HCT116 (cell line): ENCODE results near the gene ACSF2. TPM values are rescaled to one million over a fixed set of nuclear protein-coding genes. Genes with fewer than 3 reads are reported as not detected.

Experiments used
- ATAC-seq: fragments of 200-7000 bp; cut with Tn5 transposase; 2 replicates; pipeline ENCODE4 v1.9.1; 2020; ENCODE audit warnings: mild to moderate bottlenecking, moderate library complexity
- BruUV-seq: library from RNA; stranded (reverse); fragments of 400-500 nt; replicated peaks from 2 replicates; lab custom pipeline; 2021; lab: Mats Ljungman, UMichigan
- CTCF ChIA-PET: fragments of 300-600 bp; sonication (Branson Sonifier 250); formaldehyde crosslinking; loops from one replicate; lab custom pipeline; 2021; ENCODE audit warnings: antibody characterized with exemption; lab: Charles Lee
- POLR2A ChIA-PET: fragments of 300-600, 350-600 bp; sonication (Branson Sonifier 250); formaldehyde crosslinking; loops from one replicate; lab custom pipeline; 2021; ENCODE audit warnings: antibody characterized with exemption; lab: Charles Lee
- RAD21 ChIA-PET, 2 experiments: fragments of 300-600 bp; sonication (Branson Sonifier 250); formaldehyde crosslinking; loops; one replicate each; lab custom pipeline; 2023; ENCODE audit warnings: low total read pairs in 2 of 2; ENCODE audit not compliant: uncharacterized antibody in 2 of 2, unreplicated experiment in 2 of 2, low non-redundant PET in 1 of 2; lab: Charles Lee
- DNase-seq: peaks from one replicate; pipeline ENCODE4 v3.0.0-alpha.2; 2010; ENCODE audit warnings: low read depth, low spot score
- H2AFZ ChIP-seq: fragments of 200-600 bp; shearing (Covaris generic), sonication (generic); 2 replicates; pipeline ENCODE4 v1.6.1; 2017; ENCODE audit warnings: low read depth, mixed run types, mixed read lengths, antibody characterized with exemption, low read length; ENCODE audit not compliant: poor library complexity, severe bottlenecking
- H3K27ac ChIP-seq: 2 replicates; pipeline ENCODE4 v1.5.1; 2012; ENCODE audit warnings: low read depth, low read length
- H3K27me3 ChIP-seq: fragments of 200-600 bp; sonication (generic); 2 replicates; pipeline ENCODE4 v1.6.1; 2016; ENCODE audit warnings: mixed run types, low read length, mixed read lengths; ENCODE audit not compliant: insufficient read depth
- H3K36me3 ChIP-seq, 2 experiments: fragments of 200-500 bp in 1 of 2; fragments of 200-600 bp in 1 of 2; sonication (Bioruptor generic) in 1 of 2; sonication (generic) in 1 of 2; 2 replicates each; pipeline versions ENCODE4 v1.5.1 to v1.6.1; 2014 to 2016; ENCODE audit warnings: low read length in 2 of 2, inconsistent platforms in 1 of 2, mixed read lengths in 1 of 2, mixed run types in 1 of 2; ENCODE audit not compliant: insufficient read depth in 2 of 2, control insufficient read depth in 1 of 2
- H3K4me1 ChIP-seq, 2 experiments: fragments of 200-600 bp in 1 of 2; sonication (generic) in 1 of 2; 2 replicates each; pipeline versions ENCODE4 v1.5.1 to v1.6.1; 2012 to 2017; ENCODE audit warnings: low read length in 2 of 2, inconsistent platforms in 1 of 2, mild to moderate bottlenecking in 1 of 2, mixed read lengths in 1 of 2, mixed run types in 1 of 2, moderate library complexity in 1 of 2; ENCODE audit not compliant: insufficient read depth in 2 of 2, control insufficient read depth in 1 of 2
- H3K4me2 ChIP-seq: fragments of 200-600 bp; sonication (generic); 2 replicates; pipeline ENCODE4 v1.6.1; 2017; ENCODE audit warnings: mixed run types, low read length, mixed read lengths
- H3K4me3 ChIP-seq, 2 experiments: fragments of 200-600 bp in 1 of 2; sonication (generic) in 1 of 2; replicated peaks in 1 of 2; 2 replicates each; pipeline ENCODE4 v1.5.1; 2011 to 2016; ENCODE audit warnings: low read length in 2 of 2, control low read depth in 1 of 2, low read depth in 1 of 2, mild to moderate bottlenecking in 1 of 2, mixed read lengths in 1 of 2, mixed run types in 1 of 2
- H3K79me2 ChIP-seq: fragments of 200-600 bp; sonication (generic); 2 replicates; pipeline ENCODE4 v1.6.1; 2017; ENCODE audit warnings: mild to moderate bottlenecking, mixed run types, low read length, moderate library complexity, mixed read lengths; ENCODE audit not compliant: insufficient read depth
- H3K9ac ChIP-seq: fragments of 200-600 bp; sonication (generic); 2 replicates; pipeline ENCODE4 v1.6.1; 2016; ENCODE audit warnings: low read length, mixed read lengths
- H3K9me2 ChIP-seq: fragments of 200-600 bp; sonication (generic), shearing (Covaris generic); 2 replicates; pipeline ENCODE4 v1.6.1; 2017; ENCODE audit warnings: mixed run types, mild to moderate bottlenecking, moderate library complexity; ENCODE audit not compliant: insufficient read depth
- H3K9me3 ChIP-seq, 2 experiments: fragments of 200-500 bp in 1 of 2; fragments of 200-600 bp in 1 of 2; sonication (Bioruptor generic) in 1 of 2; sonication (generic) in 1 of 2; 2 replicates each; pipeline ENCODE4 v1.6.1; 2014 to 2017; ENCODE audit warnings: low read length in 2 of 2, mixed read lengths in 2 of 2, inconsistent platforms in 1 of 2, low read depth in 1 of 2, mild to moderate bottlenecking in 1 of 2, mixed run types in 1 of 2, moderate library complexity in 1 of 2; ENCODE audit not compliant: control insufficient read depth in 1 of 2, insufficient read depth in 1 of 2
- H4K20me1 ChIP-seq: fragments of 200-600 bp; sonication (generic), shearing (Covaris generic); 2 replicates; pipeline ENCODE4 v1.6.1; 2017; ENCODE audit warnings: mixed run types, mild to moderate bottlenecking, moderate library complexity; ENCODE audit not compliant: insufficient read depth
- SIN3A ChIP-seq: IDR thresholded peaks from 2 replicates; pipeline ENCODE4 v1.6.1; 2012; ENCODE audit warnings: low read depth
- intact Hi-C: fragments of 100-400 bp; cut with micrococcal nuclease; formaldehyde crosslinking; loops from 2 replicates; pipeline ENCODE4 v1.10.0; 2022
- total RNA-seq: library from RNA; stranded (reverse); gene quantifications from one replicate; pipeline ENCODE4 v1.2.1, GENCODE V29; 2021; ENCODE audit not compliant: unreplicated experiment
- TF ChIP-seq, protein P1 (sequence below), 3 experiments: fragments of 200-600 bp in 1 of 3; sonication (generic) in 1 of 3; IDR thresholded peaks in 2 of 3; conservative IDR thresholded peaks in 1 of 3; 2 replicates each; pipeline ENCODE4 v1.5.1; 2012 to 2017; ENCODE audit warnings: low read depth in 2 of 3, low read length in 2 of 3, antibody characterized with exemption in 1 of 3, borderline replicate concordance in 1 of 3, control low read depth in 1 of 3, mild to moderate bottlenecking in 1 of 3, mixed read lengths in 1 of 3, mixed run types in 1 of 3, moderate library complexity in 1 of 3; ENCODE audit not compliant: insufficient read depth in 1 of 3
- TF ChIP-seq, protein P2 (sequence below): IDR thresholded peaks from 2 replicates; pipeline ENCODE4 v1.6.1; 2012
- TF ChIP-seq, protein P3 (sequence below): IDR thresholded peaks from 2 replicates; pipeline ENCODE4 v1.6.1; 2012

ACSF2 gene
- total RNA-seq, 1 experiment from 2014 or later, result 52.4 TPM

DNA sequence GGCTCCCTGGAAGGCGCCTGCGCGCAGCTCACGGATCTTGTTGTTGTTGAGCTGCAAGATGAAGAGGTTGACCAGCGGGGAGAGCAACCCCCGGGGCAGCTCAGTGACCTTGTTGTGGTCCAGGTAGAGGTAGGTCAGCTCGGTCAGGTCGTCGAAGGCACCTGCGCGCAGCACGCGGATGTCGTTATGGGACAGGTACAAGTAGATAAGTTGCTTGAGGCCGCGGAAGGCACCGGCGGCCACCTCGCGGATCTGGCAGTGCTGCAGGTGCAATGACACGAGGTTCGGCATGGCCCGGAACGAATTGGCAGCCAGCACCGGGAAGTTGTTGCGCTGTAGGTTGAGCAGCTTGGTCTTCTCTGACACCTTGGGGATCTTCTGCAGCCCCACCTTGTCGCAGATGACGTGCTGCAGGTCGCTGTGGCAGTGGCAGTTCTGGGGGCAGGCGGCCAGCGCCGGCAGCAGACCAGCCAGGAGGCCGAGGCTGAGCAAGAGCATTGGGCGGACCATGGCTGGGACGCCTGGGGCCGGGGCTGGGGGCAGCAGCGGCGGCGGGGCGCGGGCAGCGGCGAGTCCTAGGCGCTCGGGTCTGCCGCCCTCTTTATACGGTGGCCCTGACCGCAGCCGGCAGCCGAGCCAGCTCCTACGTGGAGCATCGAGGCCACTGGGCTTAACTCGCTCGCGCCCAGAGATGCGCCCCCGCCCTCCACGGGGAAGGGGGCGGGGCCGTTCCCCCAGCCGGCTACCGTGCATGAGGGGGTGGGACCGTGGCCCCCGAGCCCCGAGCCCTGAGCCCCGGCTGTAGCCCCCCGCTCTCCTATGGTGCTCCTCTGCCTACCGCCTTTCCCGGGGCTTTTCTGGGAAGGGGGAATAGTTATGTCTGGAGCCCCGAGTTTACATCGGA, 42.5 kb downstream of the ACSF2 start, which contains the start of gene CHAD:
Gene CHAD, minus strand, starts transcription at position 577 of the 904 bp plus-strand sequence. Its CDS starts 67 bp downstream, at position 510.
- no peaks in the 10 kb centered on the region for H4K20me1 ChIP-seq
- BruUV-seq, result no TSS peak
- H3K36me3 ChIP-seq, result no peaks in the 10 kb centered on the region
- no peaks in the 10 kb centered on the region for H3K79me2 ChIP-seq
- H3K9me3 ChIP-seq, result no peaks in the 10 kb centered on the region
- ChIA-PET RAD21 (no interaction called here), POLR2A (interaction anchor here (0.8 kb wide), 1 partner anchor 10 kb away, joined by 3 read pairs; no protein-coding TSS in a partner anchor)
- no peak for DNase-seq
- no peak for ATAC-seq
- TF ChIP-seq, protein P1, sequence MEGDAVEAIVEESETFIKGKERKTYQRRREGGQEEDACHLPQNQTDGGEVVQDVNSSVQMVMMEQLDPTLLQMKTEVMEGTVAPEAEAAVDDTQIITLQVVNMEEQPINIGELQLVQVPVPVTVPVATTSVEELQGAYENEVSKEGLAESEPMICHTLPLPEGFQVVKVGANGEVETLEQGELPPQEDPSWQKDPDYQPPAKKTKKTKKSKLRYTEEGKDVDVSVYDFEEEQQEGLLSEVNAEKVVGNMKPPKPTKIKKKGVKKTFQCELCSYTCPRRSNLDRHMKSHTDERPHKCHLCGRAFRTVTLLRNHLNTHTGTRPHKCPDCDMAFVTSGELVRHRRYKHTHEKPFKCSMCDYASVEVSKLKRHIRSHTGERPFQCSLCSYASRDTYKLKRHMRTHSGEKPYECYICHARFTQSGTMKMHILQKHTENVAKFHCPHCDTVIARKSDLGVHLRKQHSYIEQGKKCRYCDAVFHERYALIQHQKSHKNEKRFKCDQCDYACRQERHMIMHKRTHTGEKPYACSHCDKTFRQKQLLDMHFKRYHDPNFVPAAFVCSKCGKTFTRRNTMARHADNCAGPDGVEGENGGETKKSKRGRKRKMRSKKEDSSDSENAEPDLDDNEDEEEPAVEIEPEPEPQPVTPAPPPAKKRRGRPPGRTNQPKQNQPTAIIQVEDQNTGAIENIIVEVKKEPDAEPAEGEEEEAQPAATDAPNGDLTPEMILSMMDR (IDR thresholded peaks at IDR 0.05 in 2 of 3, conservative IDR thresholded peaks at IDR 0.05 in 1 of 3; ENCODE audit: borderline replicate concordance in 1 of 3, insufficient read depth in 1 of 3, low read depth in 2 of 3, low read length in 2 of 3), result no peak
- TF ChIP-seq SIN3A, result no peak
- TF ChIP-seq, protein P2, sequence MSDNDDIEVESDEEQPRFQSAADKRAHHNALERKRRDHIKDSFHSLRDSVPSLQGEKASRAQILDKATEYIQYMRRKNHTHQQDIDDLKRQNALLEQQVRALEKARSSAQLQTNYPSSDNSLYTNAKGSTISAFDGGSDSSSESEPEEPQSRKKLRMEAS, result no peak
- TF ChIP-seq, protein P3, sequence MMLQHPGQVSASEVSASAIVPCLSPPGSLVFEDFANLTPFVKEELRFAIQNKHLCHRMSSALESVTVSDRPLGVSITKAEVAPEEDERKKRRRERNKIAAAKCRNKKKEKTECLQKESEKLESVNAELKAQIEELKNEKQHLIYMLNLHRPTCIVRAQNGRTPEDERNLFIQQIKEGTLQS, result no peak
- TF ChIP-seq, all 23 proteins: peak for 0
- no peak within 1 kb of the TSS for H3K9ac ChIP-seq
- H3K4me2 ChIP-seq, result no peak within 1 kb of the TSS
- CTCF ChIA-PET, result interaction anchor here (0.5 kb wide), 1 partner anchor 241 kb away, joined by 3 read pairs; no protein-coding TSS in a partner anchor
- no peaks in the 10 kb centered on the region for H3K27me3 ChIP-seq
- no peak within 1 kb of the TSS for H2AFZ ChIP-seq
- no peak within 1 kb of the TSS for H3K4me3 ChIP-seq
- H3K9me2 ChIP-seq, result no peaks in the 10 kb centered on the region
- H3K27ac ChIP-seq, result no peak within 1 kb of the TSS
- H3K4me1 ChIP-seq, result peaks cover 4 to 16% of the 10 kb centered on the region in 2 experiments; a peak in 2 of 4 replicates
- intact Hi-C loops, result no loop called here
